ENCODE data around the gene SLC38A4.

DNA sequence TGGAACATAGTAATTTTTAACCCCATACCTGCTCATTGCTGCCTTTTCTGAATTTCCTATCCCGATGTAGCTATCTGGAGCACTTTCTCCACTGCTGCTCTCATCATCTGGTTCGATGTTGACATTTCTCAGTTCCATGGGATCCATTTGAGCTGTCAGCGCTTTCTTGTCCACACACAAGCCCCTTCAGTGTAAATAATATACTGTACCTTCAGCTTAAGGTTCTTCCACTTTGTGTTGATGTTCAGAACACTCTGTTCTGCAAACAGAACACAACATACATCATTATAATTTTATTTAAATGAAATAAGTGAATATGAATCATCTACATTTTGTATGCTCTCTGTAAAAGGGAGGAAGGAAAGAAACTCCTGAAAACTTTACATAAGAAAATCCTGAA lies 32.9 kb downstream of the SLC38A4 start:
- TF ChIP-seq ZFX (CRISPR knock-in tag; IDR thresholded peaks at IDR 0.05) (no peak), SREBF2 (CRISPR knock-in tag; IDR thresholded peaks at IDR 0.05) (no peak), CCAR2 (IDR thresholded peaks at IDR 0.05; ENCODE audit: low read depth, low read length) (no peak), EZH2 (IDR thresholded peaks at IDR 0.05; ENCODE audit: borderline replicate concordance, low read depth, low read length) (no peak), HNRNPL (IDR thresholded peaks at IDR 0.05; ENCODE audit: low read depth, low read length) (no peak), POLR2AphosphoS5 (IDR thresholded peaks at IDR 0.05; ENCODE audit: control insufficient read depth, insufficient read depth, low read depth, low read length) (no peak), ZNF12 (CRISPR knock-in tag; IDR thresholded peaks at IDR 0.05) (no peak)
- TF ChIP-seq, protein P1, sequence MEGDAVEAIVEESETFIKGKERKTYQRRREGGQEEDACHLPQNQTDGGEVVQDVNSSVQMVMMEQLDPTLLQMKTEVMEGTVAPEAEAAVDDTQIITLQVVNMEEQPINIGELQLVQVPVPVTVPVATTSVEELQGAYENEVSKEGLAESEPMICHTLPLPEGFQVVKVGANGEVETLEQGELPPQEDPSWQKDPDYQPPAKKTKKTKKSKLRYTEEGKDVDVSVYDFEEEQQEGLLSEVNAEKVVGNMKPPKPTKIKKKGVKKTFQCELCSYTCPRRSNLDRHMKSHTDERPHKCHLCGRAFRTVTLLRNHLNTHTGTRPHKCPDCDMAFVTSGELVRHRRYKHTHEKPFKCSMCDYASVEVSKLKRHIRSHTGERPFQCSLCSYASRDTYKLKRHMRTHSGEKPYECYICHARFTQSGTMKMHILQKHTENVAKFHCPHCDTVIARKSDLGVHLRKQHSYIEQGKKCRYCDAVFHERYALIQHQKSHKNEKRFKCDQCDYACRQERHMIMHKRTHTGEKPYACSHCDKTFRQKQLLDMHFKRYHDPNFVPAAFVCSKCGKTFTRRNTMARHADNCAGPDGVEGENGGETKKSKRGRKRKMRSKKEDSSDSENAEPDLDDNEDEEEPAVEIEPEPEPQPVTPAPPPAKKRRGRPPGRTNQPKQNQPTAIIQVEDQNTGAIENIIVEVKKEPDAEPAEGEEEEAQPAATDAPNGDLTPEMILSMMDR (IDR thresholded peaks at IDR 0.05 in 2 of 3, conservative IDR thresholded peaks at IDR 0.05 in 1 of 3; ENCODE audit: insufficient read depth in 2 of 3, low read depth in 1 of 3, low read length in 3 of 3): no peak
- TF ChIP-seq, protein P2, sequence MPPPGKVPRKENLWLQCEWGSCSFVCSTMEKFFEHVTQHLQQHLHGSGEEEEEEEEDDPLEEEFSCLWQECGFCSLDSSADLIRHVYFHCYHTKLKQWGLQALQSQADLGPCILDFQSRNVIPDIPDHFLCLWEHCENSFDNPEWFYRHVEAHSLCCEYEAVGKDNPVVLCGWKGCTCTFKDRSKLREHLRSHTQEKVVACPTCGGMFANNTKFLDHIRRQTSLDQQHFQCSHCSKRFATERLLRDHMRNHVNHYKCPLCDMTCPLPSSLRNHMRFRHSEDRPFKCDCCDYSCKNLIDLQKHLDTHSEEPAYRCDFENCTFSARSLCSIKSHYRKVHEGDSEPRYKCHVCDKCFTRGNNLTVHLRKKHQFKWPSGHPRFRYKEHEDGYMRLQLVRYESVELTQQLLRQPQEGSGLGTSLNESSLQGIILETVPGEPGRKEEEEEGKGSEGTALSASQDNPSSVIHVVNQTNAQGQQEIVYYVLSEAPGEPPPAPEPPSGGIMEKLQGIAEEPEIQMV (tag; conservative IDR thresholded peaks at IDR 0.05; ENCODE audit: low read depth): no peak
